Right lobe of liver (tissue), 4 donors: ENCODE data around the gene TRA2A.
"Not testable (repeated sequence)": the region's sequence is repeated elsewhere in the genome, so short reads cannot be mapped to it uniquely, and the experiment has no call there.

ENCODE experiments used
- CTCF ChIP-seq, 4 donors: fragments of 200-600 bp in 3 of 4; fragments of 450-650 bp in 1 of 4; IDR thresholded peaks; one replicate each; pipeline versions ENCODE4 v1.5.1 to v1.8.0; 2016 to 2022; ENCODE audit warnings: antibody characterized with exemption in 4 of 4, mild to moderate bottlenecking in 2 of 4
- POLR2A ChIP-seq: fragments of 450-650 bp; IDR thresholded peaks from one replicate; pipeline ENCODE4 v1.6.1; 2017; ENCODE audit warnings: antibody characterized with exemption, mild to moderate bottlenecking
- donor health status: DM: no; HTN: no; CAD: no.
- donor health status: DM: no; HTN: no; CAD: no.
- donor health status: DM: no; HTN: yes; CAD: no.

GRCh38 chr7:23488714-23489113, 43.1 kb downstream of the TRA2A start:
- not testable (repeated sequence) for TF ChIP-seq POLR2A; CTCF (IDR thresholded peaks at IDR 0.05)
